GM23338 (cell line): Measurements from ENCODE around the gene DNAH9. TPM values are rescaled to one million over a fixed set of nuclear protein-coding genes. Genes with fewer than 3 reads are reported as not detected.

Source experiments
- ATAC-seq: fragments of 200-7000 bp; cut with Tn5 transposase; 3 replicates; pipeline ENCODE4 v1.9.1; 2020
- DNase-seq: peaks from one replicate; pipeline ENCODE4 v3.0.0-alpha.2; 2015; ENCODE audit warnings: low spot score
- H2AFZ ChIP-seq: fragments of 200-600 bp; sonication (generic); 2 replicates; pipeline ENCODE4 v1.8.0; 2016; ENCODE audit warnings: antibody characterized with exemption, mild to moderate bottlenecking, moderate library complexity
- H3F3A ChIP-seq: fragments of 200-600 bp; sonication (generic); replicated peaks from 2 replicates; pipeline ENCODE4 v1.8.0; 2017; ENCODE audit warnings: antibody characterized with exemption, mixed run types, low read depth
- H3K27ac ChIP-seq: fragments of 200-600 bp; sonication (generic); 2 replicates; pipeline ENCODE4 v1.6.1; 2016; ENCODE audit warnings: low read depth
- H3K27me3 ChIP-seq: fragments of 200-600 bp; sonication (generic); 2 replicates; pipeline ENCODE4 v1.8.0; 2016; ENCODE audit warnings: mild to moderate bottlenecking, mixed run types, moderate library complexity; ENCODE audit not compliant: insufficient read depth
- H3K36me3 ChIP-seq: fragments of 200-600 bp; sonication (generic); 2 replicates; pipeline ENCODE4 v1.8.0; 2016; ENCODE audit warnings: mild to moderate bottlenecking; ENCODE audit not compliant: insufficient read depth
- H3K4me1 ChIP-seq: fragments of 200-600 bp; sonication (generic); 2 replicates; pipeline ENCODE4 v1.8.0; 2016; ENCODE audit warnings: mild to moderate bottlenecking, moderate library complexity; ENCODE audit not compliant: insufficient read depth
- H3K4me2 ChIP-seq: fragments of 200-600 bp; sonication (generic); 2 replicates; pipeline ENCODE4 v1.7.1; 2017; ENCODE audit warnings: mixed run types
- H3K4me3 ChIP-seq: fragments of 200-600 bp; sonication (generic); 2 replicates; pipeline ENCODE4 v1.6.1; 2016; ENCODE audit warnings: mixed run types
- H3K79me2 ChIP-seq: fragments of 200-600 bp; sonication (generic); replicated peaks from 2 replicates; pipeline ENCODE4 v1.8.0; 2017; ENCODE audit warnings: mild to moderate bottlenecking; ENCODE audit not compliant: insufficient read depth
- H3K9me2 ChIP-seq: fragments of 200-600 bp; sonication (generic); 2 replicates; pipeline ENCODE4 v1.8.0; 2017; ENCODE audit not compliant: insufficient read depth
- H4K20me1 ChIP-seq: fragments of 200-600 bp; sonication (generic); replicated peaks from 2 replicates; pipeline ENCODE4 v1.8.0; 2017; ENCODE audit warnings: mild to moderate bottlenecking; ENCODE audit not compliant: insufficient read depth
- H3K27ac Mint-ChIP-seq: 2 replicates; pipeline ENCODE4 v1.8.0; 2020; ENCODE audit warnings: inconsistent platforms, mild to moderate bottlenecking, moderate library complexity, mixed read lengths
- H3K27me3 Mint-ChIP-seq: 3 replicates; pipeline ENCODE4 v1.8.0; 2022; ENCODE audit warnings: low read depth, mild to moderate bottlenecking, moderate library complexity, mixed read lengths, inconsistent platforms; ENCODE audit not compliant: insufficient read depth, poor library complexity
- H3K36me3 Mint-ChIP-seq: 3 replicates; pipeline ENCODE4 v1.8.0; 2021; ENCODE audit warnings: low read depth, mild to moderate bottlenecking, inconsistent platforms, moderate library complexity, mixed read lengths
- H3K4me1 Mint-ChIP-seq: 3 replicates; pipeline ENCODE4 v1.8.0; 2020; ENCODE audit warnings: mild to moderate bottlenecking, inconsistent platforms, mixed read lengths
- H3K4me3 Mint-ChIP-seq: 3 replicates; pipeline ENCODE4 v1.8.0; 2021; ENCODE audit warnings: moderate library complexity, mild to moderate bottlenecking, inconsistent platforms, mixed read lengths
- H3K9me3 Mint-ChIP-seq: 3 replicates; pipeline ENCODE4 v1.8.0; 2020; ENCODE audit warnings: moderate library complexity, mild to moderate bottlenecking, inconsistent platforms, mixed read lengths
- CREB1 ChIP-seq: fragments of 250-450 bp; sonication (Bioruptor Pico); IDR thresholded peaks from 2 replicates; pipeline ENCODE4 v1.5.0; 2020; ENCODE audit warnings: low read depth, mild to moderate bottlenecking, moderate library complexity
- CTCF ChIP-seq, 2 experiments: fragments of 200-600 bp in 1 of 2; sonication (generic) in 1 of 2; conservative IDR thresholded peaks; 2 replicates each; pipeline versions ENCODE4 v1.5.1 to v1.6.1; 2016 to 2017; ENCODE audit warnings: antibody characterized with exemption in 2 of 2, low read depth in 2 of 2, mild to moderate bottlenecking in 2 of 2, moderate library complexity in 1 of 2
- ETS1 ChIP-seq: IDR thresholded peaks from 2 replicates; pipeline ENCODE4 v1.6.1; 2016; ENCODE audit warnings: antibody characterized with exemption
- EZH2 ChIP-seq: fragments of 200-600 bp; sonication (generic); IDR thresholded peaks from one replicate; pipeline ENCODE4 v1.8.0; 2017; ENCODE audit warnings: antibody characterized with exemption, mild to moderate bottlenecking, low read depth; ENCODE audit not compliant: unreplicated experiment
- EZH2phosphoT487 ChIP-seq: fragments of 200-600 bp; sonication (generic); IDR thresholded peaks from one replicate; pipeline ENCODE4 v1.8.1; 2018; ENCODE audit warnings: antibody characterized with exemption; ENCODE audit not compliant: unreplicated experiment
- JUNB ChIP-seq: IDR thresholded peaks from one replicate; pipeline ENCODE4 v1.6.1; 2016; ENCODE audit warnings: antibody characterized with exemption; ENCODE audit not compliant: unreplicated experiment
- NANOG ChIP-seq: IDR thresholded peaks from 2 replicates; pipeline ENCODE4 v1.6.1; 2016; ENCODE audit warnings: antibody characterized with exemption, borderline replicate concordance
- POLR2AphosphoS5 ChIP-seq: IDR thresholded peaks from 2 replicates; pipeline ENCODE4 v1.6.1; 2016; ENCODE audit warnings: antibody characterized with exemption, low read depth
- REST ChIP-seq: IDR thresholded peaks from one replicate; pipeline ENCODE4 v1.6.1; 2018; ENCODE audit warnings: antibody characterized with exemption; ENCODE audit not compliant: unreplicated experiment
- STAT1 ChIP-seq: IDR thresholded peaks from one replicate; pipeline ENCODE4 v1.6.1; 2016; ENCODE audit warnings: antibody characterized with exemption; ENCODE audit not compliant: unreplicated experiment
- ZNF114 ChIP-seq: fragments of 250-450 bp; sonication (Bioruptor Pico); IDR thresholded peaks from 2 replicates; pipeline ENCODE4 v1.5.0; 2020; ENCODE audit warnings: mild to moderate bottlenecking, moderate library complexity
- ZNF331 ChIP-seq: fragments of 250-450 bp; sonication (Bioruptor Pico); IDR thresholded peaks from 2 replicates; pipeline ENCODE4 v1.5.0; 2020; ENCODE audit warnings: low read depth, mild to moderate bottlenecking, moderate library complexity
- polyA plus RNA-seq: library from polyadenylated mRNA; unstranded; fragments of >200 nt; fragmentation: Nextera tagmentation; extraction: Ambion mirVana; gene quantifications from 2 replicates; pipeline ENCODE4 v1.2.1, GENCODE V29; 2016
- total RNA-seq: library from RNA; depleted of rRNA; stranded (reverse); fragments of >200 nt; shearing (Covaris generic); gene quantifications from 2 replicates; pipeline ENCODE4 v1.2.3, GENCODE V29; 2014

DNAH9 gene
- total and polyA plus RNA-seq, 2 experiments from 2014 or later = not detected

- TF ChIP-seq REST (no peak), ZNF331 (CRISPR knock-in tag) (no peak), STAT1 (no peak), POLR2AphosphoS5 (no peak), CREB1 (no peak), CTCF (conservative IDR thresholded peaks at IDR 0.05; ENCODE audit: low read depth in 2 of 2) (no peak), NANOG (no peak), ZNF114 (CRISPR knock-in tag) (no peak), ETS1 (no peak), JUNB (no peak), EZH2phosphoT487 (no peak), EZH2 (no peak)
Measured at GRCh38 chr17:11997972-11998233, 399.6 kb downstream of the DNAH9 start (continued).

DNA sequence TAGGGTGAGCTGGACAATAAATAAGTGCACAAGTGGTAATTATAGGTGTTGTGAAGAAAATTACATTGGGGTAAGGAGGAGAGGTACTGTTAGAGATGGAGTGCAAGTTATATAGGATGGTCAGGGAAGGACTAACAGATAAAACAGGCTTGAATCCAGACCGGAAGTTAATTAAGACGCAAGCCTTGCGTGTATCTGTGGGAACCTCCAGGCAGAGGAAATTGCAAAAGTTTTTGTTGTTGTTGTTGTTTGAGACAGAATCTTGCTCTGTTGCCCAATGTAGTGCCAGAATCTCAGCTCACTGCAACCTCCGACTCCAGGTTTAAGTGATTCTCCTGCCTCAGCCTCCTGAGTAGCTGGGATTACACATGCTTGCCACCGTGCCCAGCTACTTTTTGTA, 401.4 kb downstream of the DNAH9 start:
- Histone ChIP-seq H3F3A (peaks cover 5% of the 10 kb centered on the region; the same call in 1 of the 2 replicates), H3K4me1 (peaks cover 14% of the 10 kb centered on the region), H3K36me3 (no peaks in the 10 kb centered on the region), H3K4me3 (no peak overlapping the region), H3K27me3 (no peaks in the 10 kb centered on the region), H3K79me2 (peaks cover 8% of the 10 kb centered on the region; the same call in 1 of the 2 replicates), H3K9me2 (no peaks in the 10 kb centered on the region), H3K4me2 (no peak overlapping the region), H2AFZ (no peak overlapping the region), H3K27ac (no peak overlapping the region), H4K20me1 (no peaks in the 10 kb centered on the region)
- H3K27ac Mint-ChIP-seq = no peak overlapping the region
- H3K27me3 Mint-ChIP-seq = peaks cover 6% of the 10 kb centered on the region
- no peaks in the 10 kb centered on the region; the same call in 2 of the 3 replicates for H3K36me3 Mint-ChIP-seq
- no peak for ATAC-seq
- H3K9me3 Mint-ChIP-seq = no peaks in the 10 kb centered on the region; the same call in 2 of the 3 replicates
- no peak for DNase-seq
- no peak overlapping the region for H3K4me3 Mint-ChIP-seq
- peaks cover 11% of the 10 kb centered on the region for H3K4me1 Mint-ChIP-seq
- TF ChIP-seq JUNB = no peak
- TF ChIP-seq REST = no peak
- no peak for TF ChIP-seq CTCF (conservative IDR thresholded peaks at IDR 0.05; ENCODE audit: low read depth in 2 of 2)
- TF ChIP-seq EZH2phosphoT487 = no peak
- TF ChIP-seq CREB1 = no peak
- no peak for TF ChIP-seq POLR2AphosphoS5
- TF ChIP-seq EZH2 = no peak
